Measurements from ENCODE around the gene TIMM50.
"Not testable (repeated sequence)": the region's sequence is repeated elsewhere in the genome, so short reads cannot be mapped to it uniquely, and the experiment has no call there.

Gene TIMM50

GRCh38 chr19:39470724-39471339 is 9.8 kb upstream of the TIMM50 start:
- no peak for TF ChIP-seq CTCF (IDR thresholded peaks at IDR 0.05; ENCODE audit: borderline replicate concordance, control extremely low read depth, extremely low read depth, insufficient read depth, missing control alignments)
- in situ Hi-C loops (cut with MboI; ENCODE audit: low sequenced_read_pairs, unreplicated experiment) = no loop called here
- no peak for DNase-seq (ENCODE audit: low spot score)

- DNase-seq (ENCODE audit: low spot score) = no peak
- in situ Hi-C loops (cut with MboI; ENCODE audit: low sequenced_read_pairs, unreplicated experiment) = no loop called here
- TF ChIP-seq CTCF (IDR thresholded peaks at IDR 0.05; ENCODE audit: borderline replicate concordance, control extremely low read depth, extremely low read depth, insufficient read depth, missing control alignments) = no peak
Measured at GRCh38 chr19:39471756-39472536, 8.7 kb upstream of the TIMM50 start.

GRCh38 chr19:39472746-39473442 is 7.7 kb upstream of the TIMM50 start:
- no peak for TF ChIP-seq CTCF (IDR thresholded peaks at IDR 0.05; ENCODE audit: borderline replicate concordance, control extremely low read depth, extremely low read depth, insufficient read depth, missing control alignments)
- no peak for DNase-seq (ENCODE audit: low spot score)
- in situ Hi-C loops (cut with MboI; ENCODE audit: low sequenced_read_pairs, unreplicated experiment) = no loop called here

- in situ Hi-C loops (cut with MboI; ENCODE audit: low sequenced_read_pairs, unreplicated experiment) = no loop called here
- no peak for TF ChIP-seq CTCF (IDR thresholded peaks at IDR 0.05; ENCODE audit: borderline replicate concordance, control extremely low read depth, extremely low read depth, insufficient read depth, missing control alignments)
- DNase-seq (ENCODE audit: low spot score) = no peak
Measured at GRCh38 chr19:39473443-39473960, 7.1 kb upstream of the TIMM50 start.

GRCh38 chr19:39474139-39474620 is 6.5 kb upstream of the TIMM50 start:
- peak; percentile 76 for TF ChIP-seq CTCF (IDR thresholded peaks at IDR 0.05; ENCODE audit: borderline replicate concordance, control extremely low read depth, extremely low read depth, insufficient read depth, missing control alignments)
- in situ Hi-C loops (cut with MboI; ENCODE audit: low sequenced_read_pairs, unreplicated experiment) = no loop called here

GRCh38 chr19:39475748-39476147 is 4.9 kb upstream of the TIMM50 start:
- in situ Hi-C loops (cut with MboI; ENCODE audit: low sequenced_read_pairs, unreplicated experiment) = no loop called here
- no peak for TF ChIP-seq CTCF (IDR thresholded peaks at IDR 0.05; ENCODE audit: borderline replicate concordance, control extremely low read depth, extremely low read depth, insufficient read depth, missing control alignments)
- DNase-seq (ENCODE audit: low spot score) = no peak

More at GRCh38 chr19:39474139-39474620, 6.5 kb upstream of the TIMM50 start:
- DNase-seq (ENCODE audit: low spot score) = peak; percentile 79

- in situ Hi-C loops (cut with MboI; ENCODE audit: low sequenced_read_pairs, unreplicated experiment); DNase-seq (ENCODE audit: low spot score): not testable (repeated sequence)
Measured at GRCh38 chr19:39479319-39479801, 1.3 kb upstream of the TIMM50 start.

Measured in GM13976 (cell line).